PC-9 (cell line): ENCODE results near the gene TTC17. TPM values are rescaled to one million over a fixed set of nuclear protein-coding genes. Genes with fewer than 3 reads are reported as not detected.
"Not testable (repeated sequence)": the region's sequence is repeated elsewhere in the genome, so short reads cannot be mapped to it uniquely, and the experiment has no call there.

Source experiments
- BruUV-seq: library from RNA; stranded (reverse); fragments of 400-500 nt; replicated peaks from 2 replicates; lab custom pipeline; 2021; lab: Mats Ljungman, UMichigan
- CTCF ChIA-PET: fragments of 300-600 bp; sonication (Branson Sonifier 250); formaldehyde crosslinking; loops from one replicate; lab custom pipeline; 2022; ENCODE audit warnings: antibody characterized with exemption; lab: Charles Lee
- POLR2A ChIA-PET: fragments of 300-600 bp; sonication (Branson Sonifier 250); formaldehyde crosslinking; loops from one replicate; lab custom pipeline; 2022; ENCODE audit warnings: antibody characterized with exemption; ENCODE audit not compliant: unreplicated experiment; lab: Charles Lee
- DNase-seq, 2 experiments: peaks; one replicate each; pipeline versions ENCODE4 v3.0.0 to v3.0.0-alpha.2; 2015 to 2022; ENCODE audit warnings: mixed read lengths in 1 of 2
- H2AFZ ChIP-seq: fragments of 200-600 bp; sonication (generic); 2 replicates; pipeline ENCODE4 v1.8.1; 2017; ENCODE audit warnings: antibody characterized with exemption
- H3F3A ChIP-seq: fragments of 200-600 bp; sonication (generic); 2 replicates; pipeline ENCODE4 v1.8.1; 2017; ENCODE audit warnings: antibody characterized with exemption, mild to moderate bottlenecking, low read depth; ENCODE audit not compliant: insufficient read depth
- H3K27ac ChIP-seq: fragments of 200-600 bp; sonication (generic); 2 replicates; pipeline ENCODE4 v1.6.1; 2016; ENCODE audit warnings: mixed run types
- H3K27me3 ChIP-seq: fragments of 200-600 bp; sonication (generic); 2 replicates; pipeline ENCODE4 v1.6.1; 2016; ENCODE audit warnings: low read depth, mixed run types; ENCODE audit not compliant: insufficient read depth
- H3K36me3 ChIP-seq: fragments of 200-600 bp; sonication (generic); 2 replicates; pipeline ENCODE4 v1.6.1; 2016; ENCODE audit warnings: low read depth, mixed run types
- H3K4me1 ChIP-seq: fragments of 200-600 bp; sonication (generic); replicated peaks from 2 replicates; pipeline ENCODE4 v1.6.1; 2016; ENCODE audit warnings: mixed run types; ENCODE audit not compliant: insufficient read depth
- H3K4me2 ChIP-seq: fragments of 200-600 bp; sonication (generic); 2 replicates; pipeline ENCODE4 v1.6.1; 2017; ENCODE audit warnings: mixed run types
- H3K4me3 ChIP-seq: fragments of 200-600 bp; sonication (generic); 2 replicates; pipeline ENCODE4 v1.6.1; 2016; ENCODE audit warnings: mixed run types
- H3K79me2 ChIP-seq: fragments of 200-600 bp; sonication (generic); 2 replicates; pipeline ENCODE4 v1.6.1; 2017; ENCODE audit warnings: low read depth, mixed run types
- H3K9me2 ChIP-seq: fragments of 200-600 bp; sonication (generic); 2 replicates; pipeline ENCODE4 v1.8.1; 2017; ENCODE audit warnings: mild to moderate bottlenecking; ENCODE audit not compliant: insufficient read depth
- H3K9me3 ChIP-seq: fragments of 200-600 bp; sonication (generic); 2 replicates; pipeline ENCODE4 v1.8.1; 2016; ENCODE audit warnings: low read depth; ENCODE audit not compliant: insufficient read depth
- H4K20me1 ChIP-seq: fragments of 200-600 bp; sonication (generic); 2 replicates; pipeline ENCODE4 v1.8.1; 2017; ENCODE audit not compliant: insufficient read depth
- EZH2 ChIP-seq: fragments of 200-600 bp; sonication (generic); IDR thresholded peaks from 2 replicates; pipeline ENCODE4 v1.8.0; 2017; ENCODE audit warnings: antibody characterized with exemption, low read depth
- intact Hi-C: fragments of 100-400 bp; cut with micrococcal nuclease; formaldehyde crosslinking; loops from one replicate; pipeline ENCODE4 v1.10.0; 2022; ENCODE audit not compliant: unreplicated experiment
- total RNA-seq: library from RNA; stranded (reverse); gene quantifications from 2 replicates; pipeline ENCODE4 v1.2.3, GENCODE V29; 2021
- TF ChIP-seq, protein P1 (sequence below): fragments of 200-600 bp; sonication (generic); conservative IDR thresholded peaks from 2 replicates; pipeline ENCODE4 v1.6.1; 2017; ENCODE audit warnings: mixed run types, antibody characterized with exemption, mild to moderate bottlenecking, moderate library complexity

Gene TTC17
- total RNA-seq, 1 experiment from 2014 or later: 81.0 TPM

DNA sequence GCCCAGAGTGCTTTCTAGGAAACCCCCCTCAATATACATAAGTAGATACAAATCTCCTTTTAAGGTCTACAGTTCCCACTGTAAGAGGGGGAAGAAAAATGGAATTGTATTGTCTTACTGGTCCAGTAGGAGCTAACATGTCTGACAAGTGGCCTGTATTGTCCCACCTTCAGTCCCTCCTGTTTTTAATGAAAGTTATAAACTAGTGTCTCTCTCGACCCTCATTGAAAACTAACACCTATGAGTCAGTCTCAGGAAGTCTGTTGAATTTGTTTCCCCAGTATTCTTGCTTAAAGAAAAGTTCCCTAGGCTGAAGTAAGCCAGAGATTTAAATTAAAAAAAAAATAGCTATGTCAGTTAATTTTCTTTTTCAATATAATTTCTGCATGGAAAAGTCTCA lies 69.3 kb downstream of the TTC17 start:
- Histone ChIP-seq H3F3A (no peaks in the 10 kb centered on the region), H4K20me1 (no peaks in the 10 kb centered on the region), H3K27ac (no peak overlapping the region), H3K4me2 (no peak overlapping the region), H3K27me3 (no peaks in the 10 kb centered on the region), H3K79me2 (no peaks in the 10 kb centered on the region), H3K4me1 (no peaks in the 10 kb centered on the region), H3K9me3 (no peaks in the 10 kb centered on the region), H3K4me3 (no peak overlapping the region), H3K9me2 (no peaks in the 10 kb centered on the region), H3K36me3 (0 out of 2 replicates have a peak, but pooled peaks cover 5% of the 10 kb centered on the region), H2AFZ (no peak overlapping the region)
- TF ChIP-seq, protein P1, sequence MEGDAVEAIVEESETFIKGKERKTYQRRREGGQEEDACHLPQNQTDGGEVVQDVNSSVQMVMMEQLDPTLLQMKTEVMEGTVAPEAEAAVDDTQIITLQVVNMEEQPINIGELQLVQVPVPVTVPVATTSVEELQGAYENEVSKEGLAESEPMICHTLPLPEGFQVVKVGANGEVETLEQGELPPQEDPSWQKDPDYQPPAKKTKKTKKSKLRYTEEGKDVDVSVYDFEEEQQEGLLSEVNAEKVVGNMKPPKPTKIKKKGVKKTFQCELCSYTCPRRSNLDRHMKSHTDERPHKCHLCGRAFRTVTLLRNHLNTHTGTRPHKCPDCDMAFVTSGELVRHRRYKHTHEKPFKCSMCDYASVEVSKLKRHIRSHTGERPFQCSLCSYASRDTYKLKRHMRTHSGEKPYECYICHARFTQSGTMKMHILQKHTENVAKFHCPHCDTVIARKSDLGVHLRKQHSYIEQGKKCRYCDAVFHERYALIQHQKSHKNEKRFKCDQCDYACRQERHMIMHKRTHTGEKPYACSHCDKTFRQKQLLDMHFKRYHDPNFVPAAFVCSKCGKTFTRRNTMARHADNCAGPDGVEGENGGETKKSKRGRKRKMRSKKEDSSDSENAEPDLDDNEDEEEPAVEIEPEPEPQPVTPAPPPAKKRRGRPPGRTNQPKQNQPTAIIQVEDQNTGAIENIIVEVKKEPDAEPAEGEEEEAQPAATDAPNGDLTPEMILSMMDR: no peak
- no peak for TF ChIP-seq EZH2
- ChIA-PET POLR2A (interaction anchor here (0.6 kb wide), 1 partner anchor 11 kb away, joined by 7 read pairs; no protein-coding TSS in a partner anchor), CTCF (no interaction called here)
- no peak for DNase-seq
- intact Hi-C loops: no loop called here
- BruUV-seq: no TSS peak

DNA sequence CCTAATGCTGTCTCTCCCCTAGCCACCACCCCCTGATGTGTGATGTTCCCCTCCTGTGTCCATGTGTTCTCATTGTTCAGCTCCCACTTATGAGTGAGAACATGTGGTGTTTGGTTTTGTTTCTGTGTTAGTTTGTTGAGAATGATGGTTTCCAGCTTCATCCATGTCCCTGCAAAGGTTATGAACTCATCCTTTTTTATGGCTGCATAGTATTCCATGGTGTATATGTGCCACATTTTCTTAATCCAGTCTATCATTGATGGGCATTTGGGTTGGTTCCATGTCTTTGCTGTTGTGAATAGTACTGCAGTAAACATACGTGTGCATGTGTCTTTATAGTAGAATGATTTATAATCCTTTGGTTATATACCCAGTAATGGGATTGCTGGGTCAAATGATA lies 72.2 kb downstream of the TTC17 start:
- H4K20me1 ChIP-seq, H2AFZ ChIP-seq, POLR2A ChIA-PET, H3K4me2 ChIP-seq, H3K27me3 ChIP-seq, H3F3A ChIP-seq, H3K27ac ChIP-seq, H3K36me3 ChIP-seq, H3K4me3 ChIP-seq, DNase-seq, BruUV-seq, H3K9me2 ChIP-seq, CTCF ChIA-PET, H3K79me2 ChIP-seq, H3K4me1 ChIP-seq, H3K9me3 ChIP-seq, intact Hi-C loops: not testable (repeated sequence)

DNA sequence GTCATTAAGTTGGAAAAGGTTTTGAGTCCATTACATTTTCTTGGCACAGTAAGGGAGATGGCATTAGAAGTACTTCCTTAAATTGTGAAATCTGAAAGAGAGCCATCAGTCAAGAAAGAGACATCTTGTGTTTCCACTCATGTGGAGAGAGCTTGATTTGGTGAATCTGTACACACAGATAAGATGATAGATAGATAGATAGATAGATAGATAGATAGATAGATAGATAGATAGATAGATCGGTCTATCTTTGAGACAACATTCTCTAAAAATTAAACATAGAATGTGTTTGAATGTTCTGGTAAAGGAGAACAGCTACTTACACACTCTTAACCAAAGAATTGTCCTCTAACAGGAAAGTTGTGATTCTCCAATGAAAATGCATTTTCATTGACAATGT lies 76.2 kb downstream of the TTC17 start:
- no TSS peak for BruUV-seq
- H3K79me2 ChIP-seq: no peaks in the 10 kb centered on the region
- ChIA-PET CTCF (no interaction called here), POLR2A (no interaction called here)
- H3F3A ChIP-seq: no peaks in the 10 kb centered on the region
- DNase-seq: no peak
- no peaks in the 10 kb centered on the region for H3K9me3 ChIP-seq
- no peak overlapping the region for H2AFZ ChIP-seq
- H3K9me2 ChIP-seq: no peaks in the 10 kb centered on the region
- no peaks in the 10 kb centered on the region for H3K27me3 ChIP-seq
- no peak overlapping the region for H3K4me3 ChIP-seq
- no peaks in the 10 kb centered on the region for H4K20me1 ChIP-seq
- TF ChIP-seq, protein P1: no peak
- TF ChIP-seq EZH2: no peak
- 0 out of 2 replicates have a peak, but pooled peaks cover 7% of the 10 kb centered on the region for H3K36me3 ChIP-seq
- no peaks in the 10 kb centered on the region for H3K4me1 ChIP-seq
- no peak overlapping the region for H3K4me2 ChIP-seq
- intact Hi-C loops: no loop called here
- H3K27ac ChIP-seq: no peak overlapping the region

DNA sequence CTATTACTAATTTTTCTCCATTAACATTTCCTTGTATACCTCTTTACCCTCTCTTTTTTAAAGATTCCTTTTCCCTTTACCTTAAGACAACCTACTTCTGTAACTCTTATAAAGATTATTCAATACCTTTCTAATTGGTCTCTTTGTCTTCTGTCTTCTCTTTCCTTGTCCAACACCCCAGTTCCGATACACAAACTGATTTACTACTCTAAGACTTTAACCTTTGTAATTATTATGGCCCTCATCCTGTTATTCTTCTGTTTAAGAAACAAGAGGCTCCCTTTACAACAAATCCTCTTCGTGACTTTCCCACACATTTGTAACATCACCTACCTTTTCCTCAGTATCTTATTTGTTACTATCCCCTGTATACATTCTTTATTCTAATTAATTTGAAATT lies 81.8 kb downstream of the TTC17 start:
- Histone ChIP-seq H3K27ac (no peak overlapping the region), H2AFZ (no peak overlapping the region), H3K27me3 (no peaks in the 10 kb centered on the region), H3K9me3 (no peaks in the 10 kb centered on the region), H3K4me3 (no peak overlapping the region), H4K20me1 (no peaks in the 10 kb centered on the region), H3K4me1 (no peaks in the 10 kb centered on the region), H3K36me3 (peaks cover 7% of the 10 kb centered on the region; the same call in 1 of the 2 replicates), H3K9me2 (no peaks in the 10 kb centered on the region), H3K4me2 (no peak overlapping the region), H3K79me2 (no peaks in the 10 kb centered on the region), H3F3A (no peaks in the 10 kb centered on the region)
- intact Hi-C loops: no loop called here
- DNase-seq: peak in 1 of 2 experiments; percentile 5
- TF ChIP-seq EZH2: no peak
- TF ChIP-seq, protein P1: no peak
- ChIA-PET CTCF (no interaction called here), POLR2A (no interaction called here)
- no TSS peak for BruUV-seq
